ENCODE data around the gene FOXK2.

The FOXK2 gene

DNA sequence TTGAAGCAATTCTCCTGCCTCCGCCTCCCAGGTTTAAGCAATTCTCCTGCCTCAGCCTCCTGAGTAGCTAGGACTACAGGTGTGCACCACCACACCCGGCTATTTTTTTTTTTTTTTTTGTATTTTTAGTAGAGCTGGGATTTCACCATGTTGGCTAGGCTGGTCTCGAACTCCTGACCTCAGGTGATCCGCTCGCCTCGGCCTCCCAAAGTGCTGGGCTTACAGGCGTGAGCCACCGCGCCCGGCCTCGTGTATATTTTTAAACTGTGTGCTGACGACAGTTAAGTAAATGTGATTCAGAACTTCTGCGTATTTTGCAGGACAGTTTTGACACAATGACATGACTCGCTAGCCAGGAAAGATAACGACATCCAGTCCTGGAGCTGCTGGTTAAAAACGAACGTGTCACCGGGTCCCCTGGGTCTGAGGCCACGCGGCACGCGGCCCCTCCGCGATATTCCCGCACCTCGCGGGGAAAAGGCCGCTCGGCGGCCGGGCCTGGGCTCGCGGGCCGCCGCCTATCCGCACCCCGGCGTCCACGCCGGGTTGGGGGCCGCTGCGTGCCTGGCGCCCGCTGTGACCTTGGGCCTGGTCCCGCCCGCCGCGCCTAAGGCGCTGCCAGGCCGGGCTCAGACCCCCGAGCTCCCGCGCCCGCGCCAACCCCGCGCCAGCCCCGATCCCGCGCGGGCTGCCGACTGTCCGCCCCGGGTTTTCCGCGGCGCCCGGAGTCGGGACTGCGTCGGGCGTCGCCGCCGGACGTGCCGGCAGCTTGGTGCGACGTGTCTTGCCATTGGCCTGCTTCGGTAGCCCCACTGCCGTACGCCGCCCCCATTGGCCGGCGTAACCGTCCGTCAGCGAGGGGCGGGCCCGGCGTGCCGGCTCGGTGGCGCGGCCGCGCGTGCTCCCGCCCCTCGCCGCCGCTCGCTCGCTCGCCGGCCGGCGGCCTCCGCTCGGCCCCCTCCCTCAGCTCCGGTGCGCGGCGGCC, at the start of gene FOXK2:
Gene FOXK2 (plus strand): TSS at position 907 of the 985 bp plus-strand sequence. CDS start 157 bp downstream, outside the sequence.
- DNase-seq: peak; percentile 90

DNA sequence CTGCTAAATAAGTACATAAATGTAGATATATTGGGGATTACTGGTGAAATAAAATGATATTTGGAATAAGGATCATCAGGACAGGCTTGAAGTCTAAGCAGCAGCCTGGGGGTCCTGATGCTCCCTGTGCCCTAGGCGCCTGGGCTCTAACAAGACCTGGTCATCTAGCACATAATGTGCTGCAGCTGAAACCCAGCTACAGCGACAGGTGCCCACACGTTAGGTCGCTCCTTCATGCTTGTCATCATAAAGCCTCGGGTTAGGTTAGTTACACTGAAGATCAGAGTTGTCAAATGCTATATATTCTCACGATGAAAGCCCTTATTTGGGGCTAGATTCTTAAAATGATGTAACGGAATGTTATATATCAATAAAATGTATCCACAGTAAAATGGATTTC, 49.5 kb upstream of the FOXK2 start:
- DNase-seq: no peak

DNA sequence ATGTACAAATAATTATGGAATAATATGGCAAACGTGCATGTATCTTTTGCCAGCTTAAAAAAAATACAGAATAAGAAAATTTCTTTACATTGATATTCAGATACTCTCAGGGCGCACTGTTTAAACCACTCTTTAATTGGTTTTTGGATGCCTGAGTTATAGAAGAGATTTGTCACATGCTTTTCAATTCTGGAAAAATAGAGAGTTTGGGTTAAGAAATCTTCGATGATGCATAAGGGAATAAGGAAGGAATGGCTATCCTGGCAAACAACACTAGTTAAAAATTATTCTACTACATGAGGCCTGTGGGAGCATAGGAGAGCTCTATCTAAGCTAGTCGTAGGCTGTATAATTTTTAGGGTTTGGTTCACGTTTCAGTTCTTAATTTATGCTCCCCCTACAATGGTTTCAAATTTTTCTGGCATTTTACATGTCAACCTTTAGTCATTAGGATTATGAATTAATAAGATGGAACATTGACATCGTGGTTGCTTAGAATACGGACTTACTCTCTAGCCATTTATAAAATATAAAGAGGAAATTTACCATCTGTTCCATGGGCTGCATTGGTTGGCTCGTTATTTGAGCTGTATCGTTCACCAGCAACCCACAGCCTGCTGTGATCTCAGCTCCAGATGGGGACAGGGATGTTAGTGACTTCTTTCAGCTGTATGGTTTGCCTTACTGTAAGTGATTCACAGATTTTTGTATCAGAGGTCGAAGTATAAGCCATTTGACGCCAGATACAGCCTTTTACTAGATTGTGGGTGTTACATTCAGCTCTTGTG, 45.1 kb upstream of the FOXK2 start:
- DNase-seq: no peak

DNA sequence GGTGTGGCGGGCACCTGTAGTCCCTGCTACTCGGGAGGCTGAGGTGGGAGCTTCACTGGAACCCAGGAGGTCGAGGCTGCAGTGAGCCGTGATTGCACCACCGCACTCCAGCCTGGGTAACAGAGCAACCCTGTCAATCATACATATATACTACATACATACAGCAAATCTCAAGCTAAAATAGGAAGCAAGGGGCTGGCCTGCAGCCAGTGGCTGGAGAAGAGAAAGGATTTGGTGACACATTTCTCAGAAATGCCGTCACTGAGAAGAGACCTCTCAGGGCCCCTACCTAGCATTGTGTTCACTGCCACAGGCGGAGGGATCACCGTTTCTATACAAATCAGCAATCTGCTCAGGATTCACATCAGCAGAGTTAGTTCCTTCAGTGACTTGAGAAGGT, 44.1 kb upstream of the FOXK2 start:
- DNase-seq: peak; percentile 71

DNA sequence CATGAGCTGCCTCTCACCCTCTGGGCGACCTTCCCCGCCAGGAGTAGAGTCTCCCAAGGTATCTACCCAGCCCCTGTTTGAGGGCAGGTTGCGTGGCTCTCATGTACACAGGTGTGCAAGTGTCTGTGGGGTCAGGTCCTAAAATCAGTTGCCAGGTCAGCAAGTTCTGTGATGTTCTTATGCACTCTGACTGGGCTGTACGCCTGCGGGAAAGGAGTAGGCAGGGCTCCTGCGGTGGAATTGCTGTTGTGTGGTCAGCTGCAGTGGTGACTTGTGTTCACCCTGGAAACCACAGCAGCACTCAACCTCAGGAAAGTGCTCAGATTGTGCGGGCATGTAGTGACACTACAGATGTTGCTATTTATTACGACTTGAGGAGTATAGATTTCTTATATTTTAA, 41.6 kb upstream of the FOXK2 start:
- peak; percentile 29 for DNase-seq

DNA sequence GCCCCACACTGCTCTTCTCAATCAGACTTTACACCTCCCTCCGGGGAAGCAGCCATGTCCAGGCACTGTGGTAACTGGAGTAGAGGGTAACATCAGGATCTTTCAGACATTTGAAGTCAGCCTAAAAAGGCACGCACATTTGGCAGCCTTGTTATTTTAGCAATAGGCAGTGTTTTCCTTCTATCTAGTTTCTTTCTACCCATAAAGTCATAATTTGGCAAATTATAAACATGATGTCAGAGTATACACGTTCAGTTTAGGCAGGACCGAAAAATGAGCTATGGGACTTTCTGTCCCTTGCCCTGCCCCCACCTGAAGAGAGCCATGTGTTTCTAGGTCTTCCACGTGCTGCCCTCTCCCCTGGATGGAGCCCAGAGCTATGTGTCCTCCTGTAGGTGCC, 39.9 kb upstream of the FOXK2 start:
- DNase-seq: no peak

DNA sequence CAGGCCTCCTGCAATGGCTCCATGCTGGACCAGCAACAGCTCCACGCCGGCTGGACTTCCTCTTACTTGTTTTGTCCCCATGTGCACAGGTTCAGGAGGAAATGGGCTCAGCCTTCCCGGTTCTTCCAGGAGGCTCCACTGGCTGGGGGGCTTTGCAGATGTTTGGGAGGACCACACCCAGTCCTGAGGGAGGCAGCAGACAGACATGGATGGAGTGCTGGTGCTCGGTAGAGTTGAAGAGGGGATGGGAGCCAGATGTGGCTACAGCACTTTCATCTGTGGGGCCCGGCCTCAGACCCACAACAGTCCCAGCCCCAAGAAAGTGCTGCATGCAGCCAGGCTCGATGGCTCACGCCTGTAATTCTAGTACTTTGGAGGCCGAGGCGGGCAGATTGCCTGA, 39.2 kb upstream of the FOXK2 start:
- no peak for DNase-seq

DNA sequence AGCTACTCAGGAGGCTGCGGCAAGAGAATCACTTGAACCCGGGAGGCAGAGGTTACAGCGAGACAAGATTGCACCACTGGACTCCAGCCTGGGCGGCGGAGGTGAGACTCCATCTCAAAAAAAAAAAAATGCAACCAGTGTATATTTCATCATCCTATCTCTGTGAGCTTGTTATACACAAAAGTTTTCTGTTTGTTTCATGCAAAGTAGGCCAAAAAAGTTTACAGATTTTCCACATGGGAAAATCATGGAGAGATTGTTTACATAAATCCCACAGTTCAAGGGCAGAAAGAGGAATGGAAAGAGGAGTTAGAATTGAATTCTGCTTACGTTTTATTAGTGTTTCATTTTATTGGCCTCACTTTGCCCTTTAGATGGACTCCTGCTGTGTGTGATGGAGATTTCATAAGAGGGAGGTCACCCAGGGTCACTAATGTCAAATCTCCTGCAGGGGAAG, 36.3 kb upstream of the FOXK2 start:
- DNase-seq: no peak

DNA sequence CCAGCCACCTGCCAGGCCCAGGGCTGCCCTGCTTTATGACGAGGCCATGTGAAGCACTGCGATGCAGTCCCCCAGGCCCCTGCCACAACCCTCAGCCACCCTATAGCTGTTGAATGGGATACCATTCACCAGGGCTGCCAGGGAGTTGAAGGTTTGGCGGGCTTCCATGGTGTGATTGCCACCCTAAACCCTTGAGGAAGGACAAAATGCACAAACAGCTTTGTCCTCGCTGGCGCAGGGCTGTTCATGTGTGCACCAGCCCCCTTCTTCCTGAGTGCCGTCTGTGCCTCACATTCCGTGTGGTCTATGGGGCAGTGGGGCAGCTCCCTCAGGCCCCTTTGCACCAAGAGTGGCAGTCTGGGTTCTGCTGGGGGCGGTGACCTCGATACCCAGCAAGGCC, 35.7 kb upstream of the FOXK2 start:
- no peak for DNase-seq

DNA sequence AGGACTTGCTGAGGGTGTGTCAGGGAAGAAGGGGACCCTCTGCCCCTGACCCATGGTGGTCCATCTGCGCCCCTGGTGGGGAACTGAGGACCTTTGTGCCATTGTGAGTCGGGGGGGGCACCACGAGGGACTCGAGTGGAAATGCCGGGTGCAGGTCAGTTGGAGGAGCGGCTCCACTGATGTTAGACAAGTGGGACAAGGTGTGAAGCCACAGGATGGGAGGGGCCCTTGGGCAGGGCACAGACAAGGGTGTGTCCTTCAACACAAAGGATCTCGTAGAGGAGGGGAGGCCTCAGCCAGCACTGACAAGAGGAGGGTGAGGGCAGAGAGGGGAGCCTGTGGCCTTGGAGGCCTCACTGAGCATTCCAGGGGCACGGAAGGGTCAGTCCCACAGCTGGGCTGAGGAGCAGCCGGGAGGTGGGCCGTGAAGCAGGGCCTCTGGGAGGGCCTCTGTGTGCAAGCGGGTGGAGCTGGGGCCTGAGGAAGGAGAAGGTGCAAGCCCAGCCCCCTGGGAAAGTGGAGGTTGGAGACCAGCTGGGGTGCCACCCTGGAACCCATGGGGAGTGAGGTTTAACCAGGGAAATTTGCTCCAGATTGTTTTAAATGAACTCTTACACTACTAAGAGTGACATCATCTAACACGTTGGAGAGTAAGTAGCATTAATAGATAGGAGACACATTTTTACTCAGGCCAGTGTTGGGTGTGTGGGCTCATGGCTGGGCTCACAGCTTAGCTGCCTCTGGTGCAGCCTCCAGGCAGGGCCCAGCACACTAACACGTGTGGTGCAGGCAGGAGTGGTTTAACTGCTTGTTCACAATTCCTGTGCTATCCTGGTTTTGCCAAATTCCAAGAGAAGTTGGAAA, 33.1 kb upstream of the FOXK2 start:
- DNase-seq: no peak

DNA sequence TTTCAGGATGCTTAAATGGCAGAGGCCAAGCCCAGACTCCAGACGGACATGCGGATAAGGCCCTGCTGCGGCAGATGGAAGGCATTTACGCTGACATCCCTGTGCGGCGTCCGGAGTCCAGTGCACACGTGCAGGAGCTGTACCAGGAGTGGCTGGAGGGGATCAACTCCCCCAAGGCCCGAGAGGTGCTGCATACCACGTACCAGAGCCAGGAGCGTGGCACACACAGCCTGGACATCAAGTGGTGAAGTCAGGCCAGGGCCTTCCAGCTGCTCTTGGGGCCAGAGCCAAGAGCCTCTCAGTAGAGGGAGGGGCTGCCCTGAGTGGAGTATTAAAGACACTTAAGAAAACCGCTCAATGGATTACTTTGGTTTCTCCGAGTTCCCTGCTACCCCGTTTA, 31.6 kb upstream of the FOXK2 start:
- no peak for DNase-seq

DNA sequence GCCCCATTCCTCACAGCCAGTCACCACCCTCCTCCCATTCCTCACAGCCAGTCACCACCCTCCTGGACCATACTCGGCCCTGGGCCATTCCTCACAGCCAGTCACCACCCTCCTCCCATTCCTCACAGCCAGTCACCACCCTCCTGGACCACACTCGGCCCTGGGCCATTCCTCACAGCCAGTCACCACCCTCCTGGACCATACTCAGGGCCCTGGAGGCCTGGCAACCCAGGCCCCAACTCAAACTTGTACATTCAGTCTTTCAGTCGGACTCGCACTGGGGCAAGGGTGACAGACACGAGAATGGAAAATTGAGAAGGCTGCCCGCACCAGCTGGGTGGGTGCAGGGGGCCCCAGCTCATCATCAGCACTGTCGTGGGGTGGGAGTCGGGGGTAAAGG, 30.4 kb upstream of the FOXK2 start:
- no peak for DNase-seq

DNA sequence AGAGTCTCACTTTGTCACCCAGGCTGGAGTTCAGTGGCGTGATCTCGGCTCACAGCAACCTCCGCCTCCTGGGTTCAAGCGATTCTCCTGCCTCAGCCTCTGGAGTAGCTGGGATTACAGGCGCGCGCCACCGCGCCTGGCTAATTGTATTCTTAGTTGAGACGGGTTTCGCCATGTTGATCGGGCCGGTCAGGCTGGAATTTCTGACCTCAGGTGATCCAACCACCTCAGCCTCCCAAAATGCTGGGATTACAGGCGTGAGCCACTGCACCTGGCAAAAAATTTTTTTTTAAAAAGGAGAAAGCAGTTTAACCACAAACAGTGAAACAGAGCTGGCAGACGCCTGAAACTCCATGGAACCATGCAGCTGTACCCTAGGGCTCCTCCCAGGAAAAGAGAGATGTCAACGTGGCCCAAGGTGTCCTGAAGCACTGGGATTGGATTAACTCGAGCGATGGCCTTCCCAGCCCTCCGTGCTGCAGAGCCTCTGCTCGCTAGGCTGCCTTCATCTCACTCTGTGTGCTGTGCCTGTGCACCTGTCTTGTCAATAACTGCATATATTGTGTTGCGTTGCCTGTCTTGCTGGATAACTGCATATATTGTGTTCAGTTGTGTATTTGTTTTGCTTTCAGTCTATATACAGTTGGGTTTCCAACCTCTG, 29.6 kb upstream of the FOXK2 start:
- DNase-seq: no peak

DNA sequence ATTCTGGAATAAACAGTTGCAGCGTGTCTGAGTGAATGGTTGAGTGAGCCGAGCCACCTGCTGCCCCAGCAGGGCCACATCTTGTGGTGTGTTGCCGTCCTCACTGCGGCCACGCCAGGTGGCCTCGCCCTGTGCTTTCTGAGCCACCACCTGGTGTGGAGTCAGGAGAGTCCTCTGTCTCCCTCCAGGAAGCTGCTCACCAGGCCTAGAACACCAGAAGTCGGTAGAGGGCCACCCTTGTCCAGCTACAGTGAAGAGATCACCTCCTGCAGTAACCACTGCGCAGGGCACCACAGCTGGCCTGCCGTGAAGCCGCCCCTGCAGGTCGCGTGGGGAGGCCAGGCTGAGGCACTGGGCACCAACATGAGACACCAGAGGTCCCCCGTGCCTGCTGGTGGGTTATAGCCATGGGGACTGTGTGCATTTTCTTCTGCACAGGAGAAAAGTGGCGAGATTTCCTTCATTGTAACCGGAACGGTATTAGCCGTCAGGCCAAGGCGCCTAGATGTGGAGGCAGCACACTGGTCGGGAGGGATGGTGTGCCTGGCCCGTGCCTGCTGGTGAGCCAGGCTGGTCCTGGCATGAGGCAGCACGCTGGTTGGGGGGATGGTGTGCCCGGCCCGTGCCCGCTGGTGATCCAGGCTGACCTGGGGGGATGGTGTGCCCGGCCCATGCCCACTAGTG, 28.9 kb upstream of the FOXK2 start:
- no peak for DNase-seq

DNA sequence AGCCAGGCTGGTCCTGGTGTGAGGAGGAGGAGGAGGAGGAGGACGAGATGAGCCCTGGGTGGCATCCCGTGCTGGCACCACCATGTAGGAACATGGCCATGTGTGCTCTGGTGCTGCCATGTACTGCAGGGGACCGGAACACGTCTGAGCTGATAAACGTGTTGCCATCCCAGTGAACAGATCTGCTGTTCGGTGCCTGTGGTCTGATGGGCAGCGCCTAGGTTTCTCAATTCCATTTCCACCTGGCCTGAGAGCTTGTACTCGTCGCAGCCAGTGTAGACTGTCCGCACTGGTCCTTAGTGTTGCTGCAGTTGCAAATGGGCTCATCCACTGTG, 28.4 kb upstream of the FOXK2 start:
- no peak for DNase-seq

DNA sequence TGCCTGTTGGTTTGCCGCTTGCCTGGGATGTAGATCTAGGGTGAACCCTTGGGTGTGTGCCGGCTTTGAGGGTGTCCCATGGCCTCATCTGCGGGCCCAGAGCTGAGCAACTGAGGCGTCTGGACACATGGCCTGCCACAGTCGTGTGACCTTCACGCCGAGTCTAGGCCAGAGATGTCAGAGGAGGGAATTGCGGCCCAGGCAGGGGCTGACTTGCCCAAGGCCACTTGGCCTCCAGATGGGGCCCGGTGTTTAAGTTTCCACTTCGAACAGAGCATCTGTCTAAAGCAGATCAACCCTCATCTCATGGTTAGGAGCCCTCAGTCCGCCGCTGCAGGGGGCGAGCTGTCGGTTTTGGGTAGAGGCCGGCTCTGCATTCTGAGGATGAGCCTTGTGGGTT, 28.0 kb upstream of the FOXK2 start:
- no peak for DNase-seq

DNA sequence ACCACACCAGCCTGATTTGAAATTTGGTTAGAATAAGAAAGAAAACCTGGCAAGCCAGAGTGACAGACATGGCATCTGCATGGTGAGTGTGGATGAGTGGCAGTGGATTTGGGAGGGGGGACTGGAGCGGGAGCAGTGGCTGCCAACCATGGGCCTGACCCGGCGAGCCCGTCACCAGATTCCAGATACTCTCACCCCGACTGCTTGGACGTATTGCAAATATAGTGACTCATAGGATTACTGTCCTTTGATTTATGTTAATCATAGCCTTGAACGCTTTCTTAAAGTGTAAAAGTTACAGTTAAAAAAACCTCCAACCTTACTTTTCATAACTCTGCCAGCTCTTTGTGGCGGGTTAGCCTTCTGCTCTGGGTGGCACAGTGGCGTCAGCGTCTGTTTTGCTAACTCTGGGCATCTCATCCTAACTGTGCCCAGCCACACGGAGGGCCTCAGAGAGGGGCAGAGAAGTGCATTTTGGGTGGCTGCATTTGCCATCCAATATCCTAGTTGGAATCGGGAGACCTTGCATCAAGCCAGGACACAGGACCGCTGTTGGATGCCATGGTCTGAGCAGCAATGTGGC, 26.8 kb upstream of the FOXK2 start:
- no peak for DNase-seq

DNA sequence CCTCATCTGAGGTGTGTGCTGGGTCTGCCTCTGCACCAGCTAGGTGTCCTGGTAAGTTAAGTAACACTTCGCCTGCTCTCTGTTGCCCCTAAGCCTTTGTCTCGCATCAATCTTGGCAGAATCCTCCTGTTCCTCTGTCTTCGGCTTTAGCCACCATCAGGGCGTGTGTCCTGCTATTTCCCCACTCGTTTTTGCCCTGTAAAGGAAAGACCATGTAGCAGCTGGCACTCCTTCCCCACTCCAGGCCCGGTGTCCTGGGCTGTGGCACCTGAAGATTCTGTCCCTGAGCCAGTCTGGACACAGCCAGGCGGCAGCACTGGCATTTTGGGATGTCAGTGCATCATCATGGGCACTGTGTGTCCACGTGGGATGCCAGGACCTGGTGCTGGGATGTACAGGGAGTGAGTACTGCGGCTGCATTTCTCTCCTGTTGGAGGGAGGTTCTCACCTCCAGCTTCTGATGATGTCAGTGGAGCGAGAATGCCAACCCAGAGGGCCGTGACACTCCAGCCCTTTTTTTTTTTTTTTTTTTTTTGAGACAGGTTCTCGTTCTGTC, 26.2 kb upstream of the FOXK2 start:
- DNase-seq: no peak

DNA sequence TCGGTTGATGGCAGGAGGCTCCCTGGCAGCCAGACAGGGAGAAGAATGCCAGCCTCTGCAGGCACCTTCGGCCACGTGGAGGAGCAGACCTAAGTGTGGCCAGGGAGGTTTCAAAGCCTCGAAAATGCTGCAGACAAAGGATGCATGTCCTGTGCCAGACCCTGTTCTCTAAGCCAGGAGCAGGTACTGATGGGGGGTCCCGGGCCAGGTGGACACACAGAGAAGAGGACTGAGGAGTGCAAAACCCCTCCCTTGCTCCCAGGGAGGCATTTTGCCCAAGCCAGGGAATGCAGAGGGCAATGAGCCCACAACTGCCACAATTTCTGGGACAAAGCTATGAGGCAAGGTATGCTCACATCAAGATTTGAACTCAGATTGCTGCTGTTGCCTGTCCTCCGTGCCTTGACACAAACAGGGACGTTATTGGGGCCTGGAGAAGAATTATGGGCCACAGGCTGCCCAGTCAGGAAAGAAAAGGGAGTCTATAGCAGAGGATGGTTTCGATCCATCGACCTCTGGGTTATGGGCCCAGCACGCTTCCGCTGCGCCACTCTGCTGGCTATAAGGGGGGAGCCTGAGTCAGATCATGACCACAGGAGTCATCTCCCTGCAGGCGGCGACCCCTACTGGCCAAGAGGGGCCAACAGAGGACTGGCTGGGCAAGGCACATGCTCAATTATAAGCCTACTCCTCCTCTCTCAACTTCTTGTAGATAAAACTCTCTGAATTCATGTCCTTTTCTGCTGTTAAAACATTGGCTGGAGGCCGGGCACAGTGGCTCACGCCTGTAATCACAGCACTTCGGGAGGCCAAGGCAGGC, 25.1 kb upstream of the FOXK2 start:
- peak; percentile 95 for DNase-seq

DNA sequence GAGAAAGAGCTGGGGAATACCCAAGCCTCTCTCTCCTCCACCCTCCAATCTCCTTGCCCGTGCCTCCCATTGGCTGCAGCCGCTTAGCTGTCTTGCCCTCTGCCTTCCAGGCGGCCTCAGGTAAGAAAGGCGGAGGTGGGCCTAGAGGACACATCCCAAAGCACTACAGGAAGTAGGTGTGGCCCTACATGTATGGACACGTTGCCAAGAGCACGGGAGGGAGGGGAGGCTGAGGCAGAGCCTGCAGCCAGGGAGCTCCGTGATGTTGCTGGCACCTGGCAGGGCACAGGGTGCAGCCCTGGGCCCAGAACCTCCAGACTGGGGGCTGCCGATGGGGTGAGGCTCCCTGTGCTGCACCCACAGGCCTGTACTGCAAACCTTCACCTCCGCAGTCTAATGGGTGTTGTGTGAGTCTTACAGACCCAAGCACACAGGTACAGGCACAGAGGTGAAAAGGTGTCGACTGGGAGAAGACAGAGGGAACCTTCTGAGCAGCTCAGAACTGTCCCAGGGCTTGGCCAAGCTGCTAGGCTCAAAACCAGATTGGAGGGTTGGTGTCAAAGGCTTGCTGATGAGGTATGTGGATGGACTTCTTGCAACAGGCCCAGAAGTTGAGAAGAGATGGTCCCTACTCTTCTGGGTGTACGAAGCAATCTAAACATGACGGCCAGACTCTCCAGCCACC, 23.5 kb upstream of the FOXK2 start:
- DNase-seq: no peak

All from MV-4-11 (cell line).